ENCODE results near the gene SMCO4. TPM values are rescaled to one million over a fixed set of nuclear protein-coding genes. Genes with fewer than 3 reads are reported as not detected.
"Not testable (repeated sequence)": the region's sequence is repeated elsewhere in the genome, so short reads cannot be mapped to it uniquely, and the experiment has no call there.

Gene SMCO4
- total RNA-seq, 1 donor from 2014 or later = 17.3 TPM

- DNase-seq (ENCODE audit: low spot score) = no peak
These were observed 17.2 kb upstream of the SMCO4 start for GRCh38 chr11:93560199-93560932.

GRCh38 chr11:93559681-93560080 is 16.5 kb upstream of the SMCO4 start:
- DNase-seq (ENCODE audit: low spot score) = no peak

DNA sequence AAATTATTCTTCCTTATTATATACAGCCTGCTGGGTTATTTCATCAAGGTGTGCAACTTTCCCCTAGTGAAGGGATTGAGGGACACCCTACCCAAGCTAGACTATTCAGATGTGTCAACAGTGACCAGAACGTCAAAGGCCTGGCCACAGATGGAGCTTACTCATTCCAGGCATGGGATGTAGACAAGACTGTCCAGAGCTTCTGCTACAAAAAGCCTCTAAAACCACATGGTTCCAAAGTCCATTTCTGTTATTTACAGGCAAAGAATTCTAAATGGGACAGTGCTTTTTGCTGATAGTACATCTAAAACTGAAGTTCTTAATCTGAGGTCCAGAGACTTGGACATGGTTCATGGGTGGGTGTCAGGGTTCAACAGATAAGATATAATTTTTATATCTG is 9.7 kb upstream of the SMCO4 start:
- DNase-seq (ENCODE audit: low spot score) = no peak

DNA sequence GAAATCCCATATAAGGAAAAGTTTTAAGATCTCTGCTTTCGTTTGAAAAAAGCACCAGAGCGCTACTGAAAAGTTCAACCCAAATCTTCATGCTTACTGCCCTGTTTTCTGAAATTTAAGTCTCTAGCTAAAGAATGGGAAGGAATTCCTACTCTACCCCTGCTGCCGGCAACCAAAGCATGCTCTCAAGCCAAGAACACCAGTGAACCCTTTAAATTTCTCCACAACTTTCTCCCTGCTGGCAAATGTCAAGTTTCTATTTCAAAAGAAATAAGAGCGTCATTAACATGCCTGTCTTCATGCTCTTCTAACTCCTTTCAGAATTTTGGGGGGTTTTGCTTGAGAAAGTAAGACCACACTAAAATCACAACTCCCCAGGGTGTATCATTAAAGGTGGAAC is 6.8 kb upstream of the SMCO4 start:
- DNase-seq (ENCODE audit: low spot score) = no peak

GRCh38 chr11:93548679-93549319 is 5.6 kb upstream of the SMCO4 start:
- no peak for DNase-seq (ENCODE audit: low spot score)

- no peak for DNase-seq (ENCODE audit: low spot score)
These were observed 4.6 kb upstream of the SMCO4 start for GRCh38 chr11:93547773-93548172.

GRCh38 chr11:93547028-93547427 is 3.8 kb upstream of the SMCO4 start:
- no peak for DNase-seq (ENCODE audit: low spot score)

GRCh38 chr11:93545566-93545965 is 2.4 kb upstream of the SMCO4 start:
- no peak for DNase-seq (ENCODE audit: low spot score)

GRCh38 chr11:93542811-93543229 is 371 bp downstream of the SMCO4 start:
- no peak for DNase-seq (ENCODE audit: low spot score)

DNA sequence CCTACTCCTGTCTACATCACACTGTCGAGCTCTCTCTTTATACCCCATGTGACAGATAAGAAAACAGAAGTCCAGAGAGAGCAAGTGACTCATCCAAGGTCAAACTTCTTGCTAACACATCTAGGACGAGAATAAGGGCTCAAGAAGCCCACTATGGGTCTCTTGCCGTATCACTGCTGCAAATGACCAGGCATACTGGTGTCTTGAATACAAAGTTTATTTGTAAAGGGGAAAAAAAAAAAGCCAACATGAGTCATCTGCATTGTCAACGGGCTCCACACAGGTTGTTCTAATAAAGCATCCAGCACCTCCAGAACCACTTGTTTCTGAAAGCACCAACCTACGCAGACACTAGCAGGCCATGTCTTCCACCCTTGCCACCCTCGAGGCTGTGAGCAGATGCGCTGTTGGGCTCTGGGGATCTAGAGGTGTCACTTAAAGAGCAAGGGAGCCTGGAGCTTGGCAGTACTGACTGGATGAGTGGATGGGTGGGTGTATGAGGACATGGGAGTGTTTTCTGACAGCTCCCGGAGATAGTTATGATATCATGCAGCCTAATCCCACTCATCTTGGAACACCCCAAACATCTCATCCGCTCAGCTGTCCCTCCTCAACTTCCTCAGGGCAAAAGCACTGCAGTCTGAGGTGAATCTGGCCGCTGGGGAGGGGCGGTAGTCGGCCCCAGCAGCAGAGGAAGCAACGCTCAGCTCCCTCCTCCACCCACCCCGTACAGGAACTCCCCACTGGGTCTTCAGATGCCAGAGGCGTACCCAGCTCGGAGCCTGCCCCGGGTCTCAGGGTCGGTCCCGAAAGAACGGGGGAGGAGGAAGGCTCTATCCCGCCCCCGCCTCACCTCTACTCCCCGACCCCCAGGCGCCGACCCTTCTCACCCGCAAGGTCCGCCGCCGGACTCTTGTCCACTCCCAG is 1.0 kb downstream of the SMCO4 start:
- DNase-seq (ENCODE audit: low spot score) = no peak

DNA sequence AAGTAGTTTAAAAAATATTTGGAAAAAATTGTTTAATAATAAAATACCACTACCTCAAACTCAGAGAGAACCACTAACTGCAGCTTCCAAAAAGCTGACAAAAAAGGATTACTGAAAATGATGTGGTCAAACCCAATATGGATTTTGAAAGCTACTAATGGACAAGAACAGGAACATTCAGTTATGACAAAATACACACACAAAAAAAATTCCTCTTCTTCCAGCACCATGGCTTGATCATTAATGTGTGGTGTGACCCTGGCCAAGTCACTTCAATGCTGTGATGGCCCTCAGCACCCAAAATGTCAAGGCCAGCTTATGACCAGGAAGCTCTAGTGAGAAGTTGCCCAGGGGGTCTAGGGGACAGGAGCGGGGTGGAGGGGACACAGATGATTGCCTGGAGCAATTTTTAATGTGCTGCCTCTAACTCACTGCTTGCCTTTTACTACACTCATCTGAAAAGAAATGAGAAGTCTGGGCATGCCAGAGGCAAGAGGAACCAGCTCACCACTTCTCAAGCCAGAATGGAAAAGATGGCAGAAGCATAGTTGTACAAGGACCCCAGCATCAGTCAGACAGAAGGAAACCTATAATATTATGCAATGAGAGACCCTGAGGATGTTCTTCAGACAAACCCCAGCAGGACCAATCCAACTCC is 2.2 kb downstream of the SMCO4 start:
- no peak for DNase-seq (ENCODE audit: low spot score)

DNA sequence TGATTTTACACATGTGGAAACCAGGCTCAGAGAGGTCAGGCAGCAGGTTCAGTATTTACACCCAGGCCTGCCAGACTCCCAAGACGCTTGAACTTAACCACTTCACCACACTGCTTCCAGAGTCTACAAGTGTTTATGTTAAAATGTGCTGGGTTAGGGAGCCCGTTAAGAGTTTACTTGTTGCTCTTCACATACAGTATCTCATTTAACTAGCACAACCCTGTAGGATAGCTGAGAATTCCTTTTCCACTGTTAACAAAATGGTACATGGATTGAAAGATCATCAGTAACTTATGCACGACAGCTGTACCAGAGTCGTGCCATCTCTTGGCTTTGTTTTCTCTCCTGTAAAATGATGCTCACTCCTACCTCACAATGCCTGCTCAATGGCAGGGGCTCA is 2.9 kb downstream of the SMCO4 start:
- DNase-seq (ENCODE audit: low spot score) = no peak

GRCh38 chr11:93537767-93538261 is 5.4 kb downstream of the SMCO4 start:
- no peak for DNase-seq (ENCODE audit: low spot score)

- no peak for DNase-seq (ENCODE audit: low spot score)
These were observed 6.1 kb downstream of the SMCO4 start for GRCh38 chr11:93537049-93537448.

DNA sequence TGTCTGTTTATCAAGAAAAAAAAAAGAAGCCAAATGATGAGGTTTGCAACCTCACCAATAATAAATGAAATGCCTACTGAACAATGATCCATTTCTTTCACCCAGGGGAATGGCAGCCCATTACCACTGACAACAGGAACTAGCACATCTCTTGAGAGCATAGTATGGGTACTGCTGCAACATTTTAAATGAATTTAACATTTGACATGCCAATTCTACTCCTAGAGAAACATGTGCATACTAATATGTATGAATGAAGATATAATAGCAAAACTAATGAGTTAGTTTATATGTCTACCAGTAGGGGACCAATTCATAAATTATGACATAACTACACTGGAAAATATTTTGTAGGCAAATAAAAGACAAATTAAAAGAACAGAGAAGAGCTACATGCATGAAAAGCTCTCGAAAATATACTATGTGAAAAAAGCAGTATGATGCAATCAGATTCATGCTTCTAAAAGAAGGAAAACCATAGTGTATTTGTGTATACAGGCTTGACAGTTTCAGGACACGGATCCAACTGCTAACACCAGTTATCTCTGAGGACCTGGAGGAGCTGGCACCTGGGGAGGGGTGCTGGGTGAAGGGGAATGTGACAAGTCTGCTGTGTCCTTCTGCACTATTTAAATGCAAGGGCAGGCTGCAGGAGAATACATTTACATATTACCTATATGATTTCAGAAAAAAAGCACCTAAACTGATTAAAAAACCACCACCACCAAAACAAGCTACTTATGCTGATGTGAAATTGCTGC is 6.9 kb downstream of the SMCO4 start:
- DNase-seq (ENCODE audit: low spot score) = no peak

DNA sequence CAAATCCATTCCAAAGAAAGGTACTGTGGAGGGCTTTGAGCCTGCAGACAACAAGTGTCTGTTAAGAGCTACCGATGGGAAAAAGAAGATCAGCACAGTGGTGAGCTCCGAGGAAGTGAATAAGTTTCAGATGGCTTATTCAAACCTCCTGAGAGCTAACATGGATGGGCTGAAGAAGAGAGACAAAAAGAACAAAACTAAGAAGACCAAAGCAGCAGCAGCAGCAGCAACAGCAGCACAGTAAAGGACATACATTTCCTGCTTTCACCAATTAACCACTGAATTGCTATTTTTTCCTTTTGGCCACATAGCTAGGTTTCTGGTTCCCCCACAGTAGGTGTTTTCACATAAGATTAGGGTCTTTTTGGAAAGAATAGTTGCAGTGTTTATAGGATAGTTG is 7.6 kb downstream of the SMCO4 start:
- not testable (repeated sequence) for DNase-seq (ENCODE audit: low spot score)

DNA sequence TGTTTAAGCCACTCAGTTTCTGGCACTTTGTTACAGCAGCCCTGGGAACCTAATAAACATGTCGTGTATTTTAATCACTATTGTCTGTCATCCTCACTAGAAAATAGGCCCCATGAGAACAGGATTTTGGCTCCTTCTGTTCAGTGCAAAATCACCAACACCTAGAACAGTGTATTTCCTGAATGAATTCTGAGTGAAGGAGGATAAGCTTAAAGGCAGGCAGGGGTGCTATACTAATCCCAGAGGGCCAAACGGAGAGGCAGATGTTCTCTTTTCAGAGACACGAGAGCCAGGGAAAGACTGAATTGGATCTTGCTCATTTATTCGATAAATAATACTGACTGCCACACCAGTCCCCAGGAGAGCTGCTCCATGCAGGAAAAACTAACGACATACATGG is 10.4 kb downstream of the SMCO4 start:
- no peak for DNase-seq (ENCODE audit: low spot score)

DNA sequence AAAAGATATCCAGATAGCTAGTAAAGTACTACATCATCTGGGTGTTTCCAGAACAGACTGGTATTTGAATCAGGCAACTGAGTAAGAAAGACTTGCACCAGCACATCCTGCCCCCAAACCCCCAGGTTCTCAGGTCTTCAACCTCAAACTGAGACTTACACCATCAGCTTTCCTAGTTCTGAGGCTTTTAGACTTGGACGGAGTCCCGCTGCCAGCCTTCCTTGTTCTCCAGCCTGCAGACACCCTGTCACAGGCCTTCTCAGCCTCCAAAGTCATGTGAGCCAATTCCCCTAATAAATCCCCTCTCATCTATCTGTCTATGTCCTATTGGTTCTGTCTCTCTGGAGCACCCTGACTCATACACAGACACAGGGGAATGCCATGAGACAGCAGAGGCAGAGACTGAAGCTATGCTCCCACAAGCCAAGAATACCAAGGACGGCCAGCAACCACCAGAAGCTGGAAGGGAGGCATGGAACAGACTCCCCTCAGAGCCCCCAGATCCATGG is 10.9 kb downstream of the SMCO4 start:
- no peak for DNase-seq (ENCODE audit: low spot score)

DNA sequence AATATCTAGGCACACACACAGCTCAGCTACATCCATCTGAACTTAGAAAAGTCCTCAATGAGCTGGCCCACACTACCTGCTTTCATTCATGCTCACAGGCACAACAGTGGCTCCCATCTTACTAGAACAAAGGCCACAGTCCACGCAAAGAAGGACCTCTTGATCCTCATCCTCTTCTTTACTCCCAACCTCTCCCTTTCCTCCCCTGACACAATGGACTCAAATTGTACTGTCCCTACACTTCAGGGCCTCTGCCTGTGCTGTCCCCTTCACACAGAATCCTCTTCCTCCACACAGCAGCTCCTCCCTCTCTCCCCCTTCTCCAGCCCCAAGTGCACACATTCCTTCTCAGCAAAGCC is 12.7 kb downstream of the SMCO4 start:
- DNase-seq (ENCODE audit: low spot score) = no peak

GRCh38 chr11:93529707-93530467 is 13.3 kb downstream of the SMCO4 start:
- DNase-seq (ENCODE audit: low spot score) = no peak
